Stomach (tissue), 9 donors: ENCODE measurements around the gene CEP85L. TPM values are rescaled to one million over a fixed set of nuclear protein-coding genes. Genes with fewer than 3 reads are reported as not detected.

ENCODE experiments used
- DNase-seq, 2 donors: peaks; one replicate each; pipeline versions ENCODE4 v3.0.0 to v3.0.0-alpha.2; 2013 to 2019
- H3K27ac ChIP-seq, 5 donors: fragments of 200-600 bp in 4 of 5; sonication (generic) in 4 of 5; one replicate each; pipeline ENCODE4 v1.5.1; 2013 to 2019; ENCODE audit warnings: mild to moderate bottlenecking in 1 of 5, moderate library complexity in 1 of 5
- H3K27me3 ChIP-seq, 3 donors: fragments of 200-600 bp; sonication (generic); one replicate each; pipeline ENCODE4 v1.5.1; 2017 to 2019; ENCODE audit warnings: mixed run types in 1 of 3
- H3K36me3 ChIP-seq, 4 donors: fragments of 200-600 bp; sonication (generic); 1 replicate in 3 of 4; 2 replicates in 1 of 4; pipeline ENCODE4 v1.5.1; 2016 to 2019
- H3K4me1 ChIP-seq, 4 donors: fragments of 200-600 bp; sonication (generic); one replicate each; pipeline ENCODE4 v1.5.1; 2016 to 2019
- H3K4me3 ChIP-seq, 4 donors: fragments of 200-600 bp; sonication (generic) in 3 of 4; one replicate each; pipeline ENCODE4 v1.5.1; 2016 to 2019; ENCODE audit warnings: mild to moderate bottlenecking in 1 of 4
- H3K9me3 ChIP-seq, 4 donors: fragments of 200-600 bp; sonication (generic); one replicate each; pipeline ENCODE4 v1.5.1; 2016 to 2019
- CTCF ChIP-seq, 7 experiments: fragments of 450-650 bp in 4 of 7; fragments of 200-600 bp in 3 of 7; sonication (generic) in 3 of 7; IDR thresholded peaks; one replicate each; pipeline ENCODE4 v1.5.1; 2016 to 2019; ENCODE audit warnings: antibody characterized with exemption in 7 of 7, control low read depth in 2 of 7, mild to moderate bottlenecking in 1 of 7
- EP300 ChIP-seq: sonication (generic); formaldehyde crosslinking; IDR thresholded peaks from one replicate; pipeline ENCODE4 v1.6.1; 2017; ENCODE audit warnings: antibody characterized with exemption
- POLR2A ChIP-seq, 4 donors: fragments of 450-650 bp; IDR thresholded peaks; one replicate each; pipeline ENCODE4 v1.6.1; 2016; ENCODE audit warnings: antibody characterized with exemption in 4 of 4, control low read depth in 2 of 4, mild to moderate bottlenecking in 1 of 4, moderate library complexity in 1 of 4
- POLR2AphosphoS5 ChIP-seq, 3 donors: sonication (generic); formaldehyde crosslinking; IDR thresholded peaks; one replicate each; pipeline ENCODE4 v1.6.1; 2016; ENCODE audit warnings: antibody characterized with exemption in 3 of 3
- WGBS, 5 donors: extraction: QIAGEN DNeasy Blood & Tissue Kit in 3 of 5; methylation state at CpG; one replicate each; pipeline versions ENCODE4 v1.1.5 to v1.1.7; 2013 to 2018; 5-methylcytosine and 5-hydroxymethylcytosine counted together
- intact Hi-C: fragments of 100-400 bp; cut with DNase I; formaldehyde crosslinking; loops from one replicate; pipeline ENCODE4 v1.15.1; 2023; ENCODE audit warnings: low total_unique reads
- polyA plus RNA-seq, 3 donors: library from polyadenylated mRNA; stranded (reverse); fragments of 200-250 nt; gene quantifications; one replicate each; pipeline ENCODE4 v1.2.3, GENCODE V29; 2013
- total RNA-seq, 5 donors: library from RNA; depleted of rRNA; stranded (reverse); fragments of >200 nt; gene quantifications; one replicate each; pipeline versions ENCODE4 v1.1.0 to v1.2.3, GENCODE V29; 2014 to 2016
- donor health status: healthy with polysubstance abuse.
- donor health status: Bipolar disorder and iron deficiency.
- donor health status: healthy.

CEP85L gene
- total and polyA plus RNA-seq, 8 donors, result 1.5 to 67.7 (median 8.7) TPM

- Histone ChIP-seq H3K36me3 (peaks cover 2 to 18% (median 10%) of the 10 kb centered on the region in 4 donors), H3K27me3 (no peaks in the 10 kb centered on the region), H3K9me3 (peaks cover 4 to 9% (median 8%) of the 10 kb centered on the region in 4 donors), H3K27ac (no peak overlapping the region), H3K4me1 (peaks cover 0 to 18% (median 12%) of the 10 kb centered on the region in 4 donors), H3K4me3 (no peak overlapping the region)
- intact Hi-C loops, result no loop called here
- DNase-seq, result no peak
- WGBS, 5 donors, result 91 to 100% (median 94%) methylated on average over 1 of the region's 1 CpG
- TF ChIP-seq POLR2A (IDR thresholded peaks at IDR 0.05), result no peak
- no peak for TF ChIP-seq POLR2AphosphoS5 (IDR thresholded peaks at IDR 0.05)
- TF ChIP-seq EP300, result no peak
- no peak for TF ChIP-seq CTCF (IDR thresholded peaks at IDR 0.05)
Observed at GRCh38 chr6:118569498-118569897, 81.9 kb downstream of the CEP85L start.

GRCh38 chr6:118567974-118568373 lies 83.4 kb downstream of the CEP85L start:
- no peak for TF ChIP-seq POLR2A (IDR thresholded peaks at IDR 0.05)
- Histone ChIP-seq H3K4me1 (peaks cover 0 to 18% (median 12%) of the 10 kb centered on the region in 4 donors), H3K9me3 (no peaks in the 10 kb centered on the region), H3K4me3 (no peak overlapping the region), H3K36me3 (peaks cover 0 to 9% (median 5%) of the 10 kb centered on the region in 4 donors), H3K27me3 (no peaks in the 10 kb centered on the region), H3K27ac (no peak overlapping the region)
- intact Hi-C loops, result no loop called here
- WGBS, 5 donors, result 55 to 78% (median 64%) methylated on average over 3 of the region's 3 CpGs
- no peak for DNase-seq

- DNase-seq, result peak in 1 of 2 donors; percentile 85
- H3K4me1 ChIP-seq, result peaks cover 0 to 15% (median 10%) of the 10 kb centered on the region in 4 donors
- H3K36me3 ChIP-seq, result peaks cover 0 to 12% (median 5%) of the 10 kb centered on the region in 4 donors
- intact Hi-C loops, result no loop called here
- peak in 1 of 3 donors; percentile 70 for TF ChIP-seq POLR2AphosphoS5 (IDR thresholded peaks at IDR 0.05)
- peak in 5 of 7 experiments; percentile 22 to 75 (median 50) for TF ChIP-seq CTCF (IDR thresholded peaks at IDR 0.05)
- TF ChIP-seq EP300, result no peak
- H3K27ac ChIP-seq, result no peak overlapping the region
- no peaks in the 10 kb centered on the region for H3K9me3 ChIP-seq
- 45 to 57% (median 51%) methylated on average over 5 of the region's 5 CpGs for WGBS, 5 donors
- no peaks in the 10 kb centered on the region for H3K27me3 ChIP-seq
- no peak overlapping the region for H3K4me3 ChIP-seq
Observed at GRCh38 chr6:118565311-118565960, 86.0 kb downstream of the CEP85L start.

- TF ChIP-seq POLR2A (IDR thresholded peaks at IDR 0.05) (no peak), EP300 (no peak), POLR2AphosphoS5 (IDR thresholded peaks at IDR 0.05) (no peak), CTCF (IDR thresholded peaks at IDR 0.05) (no peak)
- no peaks in the 10 kb centered on the region for H3K9me3 ChIP-seq
- H3K27me3 ChIP-seq, result no peaks in the 10 kb centered on the region
- H3K27ac ChIP-seq, result peak overlapping the region in 1 of 5 donors; percentile 17
- intact Hi-C loops, result no loop called here
- no peak overlapping the region for H3K4me3 ChIP-seq
- DNase-seq, result no peak
- H3K36me3 ChIP-seq, result peaks cover 0 to 12% (median 5%) of the 10 kb centered on the region in 4 donors
- H3K4me1 ChIP-seq, result peaks cover 5 to 30% (median 16%) of the 10 kb centered on the region in 4 donors
- 73 to 89% (median 87%) methylated on average over 1 of the region's 1 CpG for WGBS, 5 donors
Observed at GRCh38 chr6:118562959-118563358, 88.4 kb downstream of the CEP85L start.

- Histone ChIP-seq H3K9me3 (no peaks in the 10 kb centered on the region), H3K36me3 (peaks cover 0 to 12% (median 5%) of the 10 kb centered on the region in 4 donors), H3K4me1 (peaks cover 5 to 34% (median 14%) of the 10 kb centered on the region in 4 donors), H3K27me3 (no peaks in the 10 kb centered on the region), H3K27ac (peak overlapping the region in 1 of 5 donors; percentile 17), H3K4me3 (no peak overlapping the region)
- intact Hi-C loops, result no loop called here
- DNase-seq, result no peak
- TF ChIP-seq POLR2A (IDR thresholded peaks at IDR 0.05) (no peak), EP300 (no peak), POLR2AphosphoS5 (IDR thresholded peaks at IDR 0.05) (no peak), CTCF (IDR thresholded peaks at IDR 0.05) (no peak)
- WGBS, 5 donors, result 64 to 84% (median 78%) methylated on average over 1 of the region's 1 CpG
Observed at GRCh38 chr6:118562248-118562647, 89.1 kb downstream of the CEP85L start.
